SJCRH30 (cell line): ENCODE measurements around the gene PTAR1. TPM values are rescaled to one million over a fixed set of nuclear protein-coding genes. Genes with fewer than 3 reads are reported as not detected.
A peak's percentile ranks its signal among the peaks of the same experiment; 100 is the strongest.
"Not testable (repeated sequence)": the region's sequence is repeated elsewhere in the genome, so short reads cannot be mapped to it uniquely, and the experiment has no call there.

Experiments used
- DNase-seq, 2 experiments: peaks; one replicate each; pipeline ENCODE4 v3.0.0-alpha.2; 2015 to 2020
- H3K27ac ChIP-seq: fragments of 250-450 bp; sonication (Bioruptor Pico); 2 replicates; pipeline ENCODE4 v1.5.1; 2020; ENCODE audit warnings: mild to moderate bottlenecking, moderate library complexity
- H3K27me3 ChIP-seq: fragments of 250-450 bp; sonication (Bioruptor Pico); 2 replicates; pipeline ENCODE4 v1.5.1; 2020; ENCODE audit warnings: mild to moderate bottlenecking, moderate library complexity
- H3K36me3 ChIP-seq: fragments of 250-450 bp; sonication (Bioruptor Pico); 2 replicates; pipeline ENCODE4 v1.5.1; 2020; ENCODE audit warnings: mild to moderate bottlenecking, moderate library complexity
- H3K4me1 ChIP-seq: fragments of 250-450 bp; sonication (Bioruptor Pico); 2 replicates; pipeline ENCODE4 v1.5.1; 2020; ENCODE audit warnings: mild to moderate bottlenecking, moderate library complexity
- H3K4me3 ChIP-seq: fragments of 250-450 bp; sonication (Bioruptor Pico); 2 replicates; pipeline ENCODE4 v1.5.1; 2020; ENCODE audit warnings: mild to moderate bottlenecking, moderate library complexity
- H3K9me3 ChIP-seq: fragments of 250-450 bp; sonication (Bioruptor Pico); replicated peaks from 2 replicates; pipeline ENCODE4 v1.5.1; 2020; ENCODE audit warnings: mild to moderate bottlenecking, moderate library complexity
- total RNA-seq: library from RNA; depleted of rRNA; stranded (reverse); fragments of >200 nt; shearing (Covaris generic); gene quantifications from 2 replicates; pipeline ENCODE4 v1.2.3, GENCODE V29; 2014; rRNA removed

Gene PTAR1, protein sequence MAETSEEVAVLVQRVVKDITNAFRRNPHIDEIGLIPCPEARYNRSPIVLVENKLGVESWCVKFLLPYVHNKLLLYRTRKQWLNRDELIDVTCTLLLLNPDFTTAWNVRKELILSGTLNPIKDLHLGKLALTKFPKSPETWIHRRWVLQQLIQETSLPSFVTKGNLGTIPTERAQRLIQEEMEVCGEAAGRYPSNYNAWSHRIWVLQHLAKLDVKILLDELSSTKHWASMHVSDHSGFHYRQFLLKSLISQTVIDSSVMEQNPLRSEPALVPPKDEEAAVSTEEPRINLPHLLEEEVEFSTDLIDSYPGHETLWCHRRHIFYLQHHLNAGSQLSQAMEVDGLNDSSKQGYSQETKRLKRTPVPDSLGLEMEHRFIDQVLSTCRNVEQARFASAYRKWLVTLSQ
- 76.3 and 85.5 TPM in 2 replicates for total RNA-seq

DNA sequence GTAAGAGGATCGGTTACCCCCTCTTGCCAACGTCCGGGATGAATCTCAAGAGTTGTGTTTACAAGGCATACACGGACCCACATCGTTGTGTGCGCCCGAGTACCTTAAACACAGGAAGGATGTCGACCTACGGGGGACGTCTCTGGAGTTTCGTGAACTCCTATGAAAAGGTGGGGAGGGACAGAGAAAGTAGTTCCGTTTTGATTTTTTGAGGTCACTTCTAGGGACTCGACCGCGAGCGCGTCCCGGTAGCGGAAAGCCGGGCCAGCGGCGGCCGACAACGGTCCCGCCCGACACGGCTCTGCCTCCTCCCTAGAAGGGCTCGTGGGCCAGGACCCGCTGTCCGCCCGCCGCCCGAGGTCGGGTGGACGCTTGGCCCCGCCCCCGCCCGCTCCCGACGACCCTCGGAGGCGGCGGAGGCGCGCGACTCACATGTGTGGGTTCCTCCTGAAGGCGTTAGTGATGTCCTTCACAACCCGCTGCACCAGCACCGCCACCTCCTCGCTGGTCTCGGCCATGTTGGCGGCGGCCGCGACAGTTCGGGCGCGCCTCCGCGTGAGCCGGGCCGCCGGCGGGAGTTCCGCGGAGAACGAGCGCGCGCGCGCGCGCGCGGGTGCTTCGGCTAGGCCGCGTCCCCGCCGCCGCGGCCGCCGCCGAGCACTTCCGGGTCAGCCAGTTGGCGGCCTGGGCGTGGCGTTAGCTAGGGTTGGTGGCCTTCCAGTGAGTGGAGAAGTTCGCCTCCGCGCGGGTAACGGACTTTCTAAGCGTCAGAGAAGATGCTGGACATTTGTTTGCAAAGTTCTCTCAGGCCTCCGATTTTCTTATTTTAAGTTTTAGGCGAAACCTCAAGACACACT lies at the start of gene PTAR1:
TSS of gene PTAR1 (minus strand) at position 591 of the 857 bp plus-strand sequence. CDS start at position 518, 73 bp downstream.
- no peaks in the 10 kb centered on the region for H3K27me3 ChIP-seq

DNA sequence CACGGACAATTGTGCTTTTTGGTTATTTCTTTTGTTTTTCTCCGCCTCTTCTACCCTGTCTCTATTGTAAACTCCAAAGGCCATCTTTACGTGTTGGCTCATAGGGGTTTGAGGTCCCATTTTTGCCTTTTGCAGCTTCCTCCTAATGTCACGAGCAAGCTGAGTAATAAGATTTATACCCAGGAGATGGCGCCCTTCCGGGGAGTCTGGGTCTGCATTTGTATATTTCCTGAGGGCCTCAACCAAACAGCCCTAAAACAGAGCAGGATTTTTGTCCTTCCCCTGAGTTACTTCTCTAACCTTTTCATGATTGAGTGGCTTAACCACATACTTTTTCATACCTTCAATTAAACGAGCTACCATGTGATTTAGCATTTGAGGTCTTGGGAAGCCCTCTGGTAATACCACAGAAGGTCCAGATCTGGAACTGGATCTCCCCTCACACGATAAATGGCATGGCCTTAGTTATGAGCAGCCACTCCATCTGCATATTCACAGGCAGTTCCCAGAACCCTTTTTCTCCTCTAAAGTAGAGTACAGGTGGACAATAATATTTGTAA lies 49.6 kb upstream of the PTAR1 start:
- peak in 1 of 2 experiments; percentile 49 for DNase-seq
- no peaks in the 10 kb centered on the region for H3K9me3 ChIP-seq
- H3K36me3 ChIP-seq = no peaks in the 10 kb centered on the region
- H3K4me3 ChIP-seq = no peak overlapping the region
- H3K27ac ChIP-seq = no peak overlapping the region
- H3K27me3 ChIP-seq = no peaks in the 10 kb centered on the region; the same call in 1 of the 2 replicates
- no peaks in the 10 kb centered on the region for H3K4me1 ChIP-seq

More for the DNA sequence above, at the start of gene PTAR1:
- H3K36me3 ChIP-seq = no peaks in the 10 kb centered on the region
- H3K9me3 ChIP-seq = no peaks in the 10 kb centered on the region
- DNase-seq = peak; percentile 95 to 96
- H3K4me3 ChIP-seq = peak within 1 kb of the TSS; percentile 94
- peaks cover 11% of the 10 kb centered on the region for H3K4me1 ChIP-seq
- peak within 1 kb of the TSS; percentile 88 for H3K27ac ChIP-seq

DNA sequence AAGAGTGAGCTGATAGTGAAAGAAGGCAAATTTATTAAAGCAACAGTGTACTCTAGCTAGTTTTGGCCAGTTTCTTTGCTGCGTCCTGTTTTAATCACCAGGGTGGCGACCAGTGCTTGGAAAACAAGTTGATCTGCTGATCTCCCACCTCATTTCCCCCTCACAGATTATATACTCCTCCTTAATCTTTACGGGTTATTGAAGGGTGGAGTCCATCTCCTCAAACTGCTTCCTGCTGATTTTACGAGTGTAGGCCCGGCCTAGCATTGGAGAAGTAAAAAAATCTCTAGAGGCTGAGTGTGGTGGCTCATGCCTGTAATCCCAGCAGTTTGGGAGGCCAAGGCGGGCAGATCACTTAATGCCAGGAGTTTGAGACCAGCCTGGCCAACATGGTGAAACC lies 46.8 kb upstream of the PTAR1 start:
- Histone ChIP-seq H3K36me3 (no peaks in the 10 kb centered on the region), H3K4me1 (0 out of 2 replicates have a peak, but pooled peaks cover 5% of the 10 kb centered on the region), H3K27ac (no peak overlapping the region), H3K27me3 (no peaks in the 10 kb centered on the region; the same call in 1 of the 2 replicates), H3K9me3 (no peaks in the 10 kb centered on the region), H3K4me3 (no peak overlapping the region)
- no peak for DNase-seq

DNA sequence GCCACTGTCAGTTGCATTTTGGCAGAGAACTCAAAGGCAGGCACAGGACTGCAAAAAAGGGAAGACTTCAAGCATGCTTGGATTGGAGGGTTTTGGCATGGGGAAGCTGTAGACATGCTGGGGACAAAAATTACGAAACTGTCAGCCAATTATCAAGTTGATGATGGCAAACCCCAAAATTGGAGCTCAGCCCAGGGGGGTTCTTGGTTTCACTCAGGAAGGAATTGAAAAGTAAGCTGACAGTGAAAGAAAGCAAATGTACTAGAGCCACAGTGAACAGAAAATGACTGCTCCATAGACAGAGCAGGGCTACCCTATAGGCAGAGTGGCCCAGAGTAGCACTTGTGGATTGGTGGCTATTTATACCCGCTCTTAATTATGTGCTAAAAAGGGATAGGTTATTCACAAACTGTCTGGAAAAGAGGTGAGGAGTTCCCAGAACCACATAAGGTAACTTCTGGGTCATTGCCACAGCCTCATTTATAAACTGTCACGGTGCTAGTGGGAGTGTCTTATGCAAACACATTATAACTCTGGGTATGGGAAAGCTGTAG lies 46.2 kb upstream of the PTAR1 start:
- Histone ChIP-seq H3K4me3 (no peak overlapping the region), H3K36me3 (no peaks in the 10 kb centered on the region), H3K9me3 (no peaks in the 10 kb centered on the region), H3K27me3 (no peaks in the 10 kb centered on the region; the same call in 1 of the 2 replicates), H3K27ac (no peak overlapping the region), H3K4me1 (0 out of 2 replicates have a peak, but pooled peaks cover 5% of the 10 kb centered on the region)
- DNase-seq = no peak

DNA sequence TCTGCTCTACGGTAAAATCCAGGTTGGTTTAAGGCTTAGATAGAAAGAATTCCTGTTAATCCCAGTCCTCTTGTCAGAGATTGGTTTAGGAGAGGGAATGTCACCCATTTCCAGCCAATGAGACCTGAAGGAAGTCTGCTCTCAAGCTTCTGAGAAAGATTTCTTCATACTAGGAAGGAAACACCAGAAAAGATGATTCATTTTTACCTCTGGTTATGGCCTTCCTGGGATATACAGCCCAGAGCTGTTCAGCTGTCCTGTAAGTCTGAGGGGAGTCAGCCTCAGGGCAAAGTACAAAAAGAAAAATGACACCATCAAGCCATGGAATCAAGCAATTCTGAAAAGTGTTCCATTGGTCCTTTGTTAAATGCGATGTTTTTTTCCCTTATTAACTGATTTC lies 42.2 kb upstream of the PTAR1 start:
- DNase-seq = peak; percentile 26 to 61
- H3K27me3 ChIP-seq = no peaks in the 10 kb centered on the region; the same call in 1 of the 2 replicates
- H3K27ac ChIP-seq = no peak overlapping the region
- H3K36me3 ChIP-seq = no peaks in the 10 kb centered on the region
- no peaks in the 10 kb centered on the region for H3K9me3 ChIP-seq
- 0 out of 2 replicates have a peak, but pooled peaks cover 5% of the 10 kb centered on the region for H3K4me1 ChIP-seq
- no peak overlapping the region for H3K4me3 ChIP-seq

DNA sequence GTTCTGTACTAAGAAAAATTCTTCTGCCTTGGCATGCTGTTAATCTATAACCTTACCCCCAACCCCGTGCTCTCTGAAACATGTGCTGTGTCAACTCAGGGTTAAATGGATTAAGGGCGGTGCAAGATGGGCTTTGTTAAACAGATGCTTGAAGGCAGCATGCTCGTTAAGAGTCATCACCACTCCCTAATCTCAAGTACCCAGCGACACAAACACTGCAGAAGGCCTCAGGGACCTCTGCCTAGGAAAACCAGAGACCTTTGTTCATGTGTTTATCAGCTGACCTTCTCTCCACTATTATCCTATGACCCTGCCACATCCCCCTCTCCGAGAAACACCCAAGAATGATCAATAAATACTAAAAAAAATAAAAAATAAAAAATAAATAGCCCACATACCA lies 40.2 kb upstream of the PTAR1 start:
- not testable (repeated sequence) for H3K36me3 ChIP-seq, DNase-seq, H3K9me3 ChIP-seq, H3K27me3 ChIP-seq, H3K4me3 ChIP-seq, H3K4me1 ChIP-seq, H3K27ac ChIP-seq

DNA sequence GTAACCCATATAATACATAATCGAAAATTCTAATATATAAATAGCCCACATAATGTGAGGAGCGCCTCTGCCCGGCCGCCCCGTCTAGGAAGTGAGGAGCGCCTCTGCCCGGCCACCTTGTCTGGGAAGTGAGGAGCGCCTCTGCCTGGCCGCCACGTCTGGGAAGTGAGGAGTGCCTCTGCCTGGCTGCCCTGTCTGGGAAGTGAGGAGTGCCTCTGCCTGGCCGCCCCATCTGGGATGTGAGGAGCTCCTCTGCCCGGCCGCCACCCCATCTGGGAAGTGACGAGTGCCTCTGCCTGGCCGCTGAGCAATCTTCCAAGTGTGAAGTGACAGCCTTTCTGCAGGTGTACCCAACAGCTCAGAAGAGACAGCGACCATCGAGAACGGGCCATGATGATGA lies 39.7 kb upstream of the PTAR1 start:
- not testable (repeated sequence) for H3K4me1 ChIP-seq, H3K4me3 ChIP-seq, DNase-seq, H3K27ac ChIP-seq, H3K27me3 ChIP-seq, H3K36me3 ChIP-seq, H3K9me3 ChIP-seq

DNA sequence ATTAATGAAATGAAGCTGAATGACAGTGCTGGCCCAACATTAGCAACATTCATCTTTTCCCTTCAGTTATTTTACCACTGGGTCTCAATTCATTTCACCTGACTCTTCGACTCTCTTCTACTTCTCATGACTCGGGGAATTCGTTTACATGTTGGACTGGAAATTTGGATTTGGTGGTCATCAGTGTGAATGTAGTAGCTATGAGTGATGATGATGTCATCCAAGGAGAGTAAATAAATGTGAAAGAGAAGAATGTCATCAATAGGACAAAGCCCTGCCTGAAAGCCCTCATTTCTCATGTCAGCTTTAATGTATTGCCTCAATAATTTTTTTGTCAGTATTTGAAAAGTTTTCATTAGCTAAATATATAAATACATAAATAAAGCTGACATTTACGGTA lies 38.9 kb upstream of the PTAR1 start:
- Histone ChIP-seq H3K27me3 (0 out of 2 replicates have a peak, but pooled peaks cover 5% of the 10 kb centered on the region), H3K36me3 (no peaks in the 10 kb centered on the region), H3K9me3 (no peaks in the 10 kb centered on the region), H3K27ac (no peak overlapping the region), H3K4me1 (0 out of 2 replicates have a peak, but pooled peaks cover 5% of the 10 kb centered on the region), H3K4me3 (no peak overlapping the region)
- DNase-seq = no peak

DNA sequence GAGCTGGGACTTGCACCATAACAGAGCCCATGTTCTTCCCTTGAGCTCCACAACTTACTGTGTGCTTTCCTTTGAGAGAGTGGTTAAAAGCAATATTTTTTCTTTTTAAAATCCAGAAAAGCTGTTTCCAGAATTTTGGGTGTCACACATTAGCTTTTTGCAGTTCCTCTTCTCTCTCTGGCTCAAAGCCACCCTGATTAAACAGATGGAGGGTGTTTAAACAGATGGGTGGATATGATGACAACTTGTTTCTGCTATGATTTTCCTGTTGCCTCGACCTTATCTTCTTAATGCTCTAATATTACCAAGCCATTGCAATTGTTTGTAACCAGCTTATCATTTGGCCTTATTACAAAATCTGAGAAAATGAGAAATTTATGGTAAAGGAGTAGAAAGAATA lies 37.9 kb upstream of the PTAR1 start:
- Histone ChIP-seq H3K4me3 (no peak overlapping the region), H3K36me3 (no peaks in the 10 kb centered on the region), H3K4me1 (0 out of 2 replicates have a peak, but pooled peaks cover 5% of the 10 kb centered on the region), H3K27ac (no peak overlapping the region), H3K9me3 (no peaks in the 10 kb centered on the region), H3K27me3 (0 out of 2 replicates have a peak, but pooled peaks cover 5% of the 10 kb centered on the region)
- DNase-seq = no peak

DNA sequence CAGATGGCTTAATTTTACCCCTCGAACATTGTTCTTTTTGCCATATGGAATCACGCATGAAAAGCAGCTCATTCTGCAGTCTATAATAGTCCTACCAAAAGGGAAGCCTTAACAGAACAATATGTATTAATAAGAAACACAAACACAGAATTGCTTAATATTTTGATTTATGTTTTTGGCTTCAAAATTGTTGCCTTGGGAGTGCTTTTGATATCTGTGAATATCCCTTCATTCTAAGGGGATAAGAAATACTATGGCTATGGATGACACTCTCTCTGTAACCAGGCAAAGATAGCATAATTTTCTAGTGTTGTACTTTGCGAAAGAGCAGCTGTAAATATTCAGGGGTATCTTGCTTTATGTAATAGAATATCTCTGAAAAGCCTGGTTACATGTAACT lies 34.5 kb upstream of the PTAR1 start:
- Histone ChIP-seq H3K27me3 (peaks cover 6% of the 10 kb centered on the region), H3K27ac (no peak overlapping the region), H3K4me3 (no peak overlapping the region), H3K36me3 (no peaks in the 10 kb centered on the region), H3K9me3 (no peaks in the 10 kb centered on the region), H3K4me1 (no peaks in the 10 kb centered on the region)
- DNase-seq = no peak

DNA sequence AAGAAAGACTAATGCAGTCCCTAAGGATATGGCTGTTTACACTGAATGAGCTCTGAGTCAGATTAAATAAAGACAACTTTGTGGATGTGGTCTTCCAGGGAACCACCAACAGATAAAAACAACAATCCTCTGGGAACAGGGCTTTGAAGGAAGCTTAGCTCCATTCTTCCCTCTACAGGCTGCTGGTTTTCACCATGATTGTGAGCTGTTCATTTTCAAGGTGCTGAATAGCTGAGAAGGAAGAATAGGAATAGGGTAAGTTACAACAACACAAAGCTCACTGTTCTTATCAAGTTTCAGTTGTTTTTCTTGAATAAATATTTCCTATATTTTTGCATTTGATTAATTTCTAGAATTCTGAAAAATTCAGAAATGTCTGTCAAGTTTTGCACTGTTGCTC lies 25.9 kb upstream of the PTAR1 start:
- H3K9me3 ChIP-seq = no peaks in the 10 kb centered on the region
- H3K4me1 ChIP-seq = no peaks in the 10 kb centered on the region
- no peaks in the 10 kb centered on the region for H3K36me3 ChIP-seq
- no peak overlapping the region for H3K4me3 ChIP-seq
- no peak overlapping the region for H3K27ac ChIP-seq
- peaks cover 5% of the 10 kb centered on the region for H3K27me3 ChIP-seq
- DNase-seq = peak in 1 of 2 experiments; percentile 43

DNA sequence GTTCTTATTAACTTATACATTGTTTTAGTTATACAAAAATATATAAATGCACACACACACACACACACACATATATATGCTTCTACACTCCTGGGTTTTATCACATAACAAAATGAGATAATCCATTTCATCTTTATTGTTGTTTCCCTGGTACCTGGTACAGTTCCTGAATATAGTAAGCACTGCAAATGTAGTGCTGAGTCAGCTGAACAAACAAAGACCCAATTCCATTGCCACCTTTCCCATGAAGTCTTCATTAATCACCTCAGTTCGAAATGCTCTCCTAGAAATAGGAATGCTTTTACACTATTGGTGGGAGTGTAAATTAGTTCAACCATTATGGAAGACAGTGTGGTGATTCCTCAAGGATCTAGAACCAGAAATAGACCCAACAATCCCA lies 13.4 kb upstream of the PTAR1 start:
- no peak for DNase-seq
- H3K36me3 ChIP-seq = no peaks in the 10 kb centered on the region
- H3K27me3 ChIP-seq = no peaks in the 10 kb centered on the region

DNA sequence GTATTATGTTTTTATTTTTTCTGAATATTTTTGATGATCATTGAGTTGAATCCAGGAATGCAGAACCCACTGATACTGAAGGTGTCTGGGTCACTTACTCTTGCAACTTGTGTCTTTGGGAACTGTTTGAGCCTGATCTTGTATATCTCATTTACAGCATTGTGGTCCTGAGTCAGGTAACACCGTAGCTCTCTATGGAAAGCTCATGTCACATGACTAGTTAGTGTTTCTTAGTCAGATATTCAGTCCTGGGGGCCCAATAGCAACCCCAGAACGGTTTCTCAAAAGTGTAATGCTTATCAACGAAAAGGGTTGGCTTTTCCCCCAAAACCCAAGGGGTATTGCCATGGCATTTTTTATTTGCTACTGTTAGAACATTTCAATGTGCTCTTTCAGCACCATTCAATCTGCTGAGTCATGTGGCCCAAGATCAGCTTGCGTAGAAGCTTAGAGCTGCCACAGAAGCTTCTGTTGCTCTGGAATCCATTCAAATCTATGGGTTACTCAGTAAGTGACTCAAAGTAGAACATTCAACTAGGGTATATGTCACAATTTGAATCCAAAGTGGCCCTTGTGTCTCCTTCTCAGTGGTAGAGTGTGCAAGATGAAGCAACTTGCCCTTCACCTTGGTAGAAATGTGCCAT lies 12.1 kb upstream of the PTAR1 start:
- DNase-seq = no peak
- Histone ChIP-seq H3K27ac (no peak overlapping the region), H3K4me3 (no peak overlapping the region)

More for the DNA sequence above, 13.4 kb upstream of the PTAR1 start:
- Histone ChIP-seq H3K4me3 (no peak overlapping the region), H3K27ac (no peak overlapping the region), H3K9me3 (no peaks in the 10 kb centered on the region), H3K4me1 (peaks cover 2% of the 10 kb centered on the region; the same call in 1 of the 2 replicates)

DNA sequence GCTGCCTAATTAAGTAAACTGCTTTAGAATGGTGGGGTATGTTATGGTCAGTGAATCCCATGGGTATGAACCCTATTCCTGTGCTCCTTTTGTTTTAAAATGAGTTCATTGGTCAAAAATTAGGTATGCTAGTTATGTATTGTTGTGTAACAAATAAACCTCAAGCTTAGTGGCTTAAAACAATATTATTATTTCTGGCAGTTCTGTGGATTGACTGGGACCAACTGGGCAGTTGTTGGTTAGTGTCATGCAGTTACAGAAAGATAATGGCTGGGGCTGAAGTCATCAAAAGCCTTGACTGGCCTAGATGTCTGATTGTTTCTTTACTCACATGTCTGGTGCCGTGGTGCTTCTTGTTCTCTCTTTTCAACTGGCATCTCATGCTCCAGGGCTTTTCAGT lies 8.9 kb upstream of the PTAR1 start:
- Histone ChIP-seq H3K4me3 (no peak overlapping the region), H3K27me3 (no peaks in the 10 kb centered on the region), H3K4me1 (peaks cover 7% of the 10 kb centered on the region), H3K9me3 (no peaks in the 10 kb centered on the region), H3K36me3 (no peaks in the 10 kb centered on the region), H3K27ac (no peak overlapping the region)
- peak in 1 of 2 experiments; percentile 7 for DNase-seq

More for the DNA sequence above, 12.1 kb upstream of the PTAR1 start:
- H3K27me3 ChIP-seq = no peaks in the 10 kb centered on the region
- no peaks in the 10 kb centered on the region for H3K36me3 ChIP-seq
- no peaks in the 10 kb centered on the region for H3K9me3 ChIP-seq
- H3K4me1 ChIP-seq = peaks cover 2% of the 10 kb centered on the region; the same call in 1 of the 2 replicates
